ENCODE data around the gene SIGLEC11. TPM values are rescaled to one million over a fixed set of nuclear protein-coding genes. Genes with fewer than 3 reads are reported as not detected.

Gene SIGLEC11
- total and polyA plus RNA-seq, 2 experiments from 2014 or later, result not detected

- Histone ChIP-seq H2AFZ (no peak overlapping the region), H3K79me2 (replicated peaks; ENCODE audit: insufficient read depth) (no peaks in the 10 kb centered on the region), H3K4me3 (no peak overlapping the region), H3K27me3 (ENCODE audit: insufficient read depth) (no peaks in the 10 kb centered on the region), H3K4me1 (ENCODE audit: insufficient read depth) (no peaks in the 10 kb centered on the region), H3F3A (replicated peaks; ENCODE audit: low read depth) (no peaks in the 10 kb centered on the region), H4K20me1 (replicated peaks; ENCODE audit: insufficient read depth) (no peaks in the 10 kb centered on the region), H3K36me3 (ENCODE audit: insufficient read depth) (no peaks in the 10 kb centered on the region), H3K4me2 (no peak overlapping the region), H3K27ac (ENCODE audit: low read depth) (no peak overlapping the region), H3K9me2 (ENCODE audit: insufficient read depth) (no peaks in the 10 kb centered on the region)
- DNase-seq (ENCODE audit: low spot score) (no peak), ATAC-seq (no peak)
- Mint-ChIP-seq H3K4me3 (no peak overlapping the region), H3K27ac (no peak overlapping the region), H3K27me3 (ENCODE audit: insufficient read depth, low read depth, poor library complexity) (peaks cover 3% of the 10 kb centered on the region), H3K4me1 (no peaks in the 10 kb centered on the region), H3K9me3 (no peaks in the 10 kb centered on the region), H3K36me3 (ENCODE audit: low read depth) (peaks cover 5% of the 10 kb centered on the region; the same call in 1 of the 3 replicates)
- TF ChIP-seq, protein P1, sequence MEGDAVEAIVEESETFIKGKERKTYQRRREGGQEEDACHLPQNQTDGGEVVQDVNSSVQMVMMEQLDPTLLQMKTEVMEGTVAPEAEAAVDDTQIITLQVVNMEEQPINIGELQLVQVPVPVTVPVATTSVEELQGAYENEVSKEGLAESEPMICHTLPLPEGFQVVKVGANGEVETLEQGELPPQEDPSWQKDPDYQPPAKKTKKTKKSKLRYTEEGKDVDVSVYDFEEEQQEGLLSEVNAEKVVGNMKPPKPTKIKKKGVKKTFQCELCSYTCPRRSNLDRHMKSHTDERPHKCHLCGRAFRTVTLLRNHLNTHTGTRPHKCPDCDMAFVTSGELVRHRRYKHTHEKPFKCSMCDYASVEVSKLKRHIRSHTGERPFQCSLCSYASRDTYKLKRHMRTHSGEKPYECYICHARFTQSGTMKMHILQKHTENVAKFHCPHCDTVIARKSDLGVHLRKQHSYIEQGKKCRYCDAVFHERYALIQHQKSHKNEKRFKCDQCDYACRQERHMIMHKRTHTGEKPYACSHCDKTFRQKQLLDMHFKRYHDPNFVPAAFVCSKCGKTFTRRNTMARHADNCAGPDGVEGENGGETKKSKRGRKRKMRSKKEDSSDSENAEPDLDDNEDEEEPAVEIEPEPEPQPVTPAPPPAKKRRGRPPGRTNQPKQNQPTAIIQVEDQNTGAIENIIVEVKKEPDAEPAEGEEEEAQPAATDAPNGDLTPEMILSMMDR (conservative IDR thresholded peaks at IDR 0.05; ENCODE audit: low read depth in 2 of 2), result no peak
- TF ChIP-seq EZH2phosphoT487 (IDR thresholded peaks at IDR 0.05; ENCODE audit: unreplicated experiment), result no peak
Measured at GRCh38 chr19:50002386-50002960, 41.5 kb upstream of the SIGLEC11 start.

DNA sequence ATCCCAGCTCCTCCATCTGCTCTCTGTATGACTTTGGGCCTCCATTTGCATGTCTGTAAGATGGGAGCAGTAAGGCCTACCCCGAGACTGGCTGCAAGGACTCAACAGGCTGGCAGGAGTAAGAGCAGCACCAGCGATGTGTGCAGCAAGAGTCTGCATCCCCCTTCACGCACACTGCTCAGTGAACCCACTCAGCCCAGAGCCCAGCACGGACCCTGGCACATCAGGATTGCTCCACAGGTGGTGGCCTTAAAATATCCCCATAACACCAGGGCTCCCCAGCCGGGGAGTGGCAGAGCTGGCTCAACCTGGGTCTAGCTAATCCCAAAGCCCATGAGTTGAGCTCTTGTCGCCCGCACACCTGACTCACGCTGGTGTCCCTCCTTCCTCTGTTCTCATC lies 40.8 kb upstream of the SIGLEC11 start:
- no peaks in the 10 kb centered on the region for H3K27me3 ChIP-seq (ENCODE audit: insufficient read depth)
- H3K4me1 ChIP-seq (ENCODE audit: insufficient read depth), result no peaks in the 10 kb centered on the region
- DNase-seq (ENCODE audit: low spot score), result no peak
- no peaks in the 10 kb centered on the region for H3F3A ChIP-seq (replicated peaks; ENCODE audit: low read depth)
- no peak overlapping the region for H3K4me3 Mint-ChIP-seq
- no peaks in the 10 kb centered on the region for H3K36me3 ChIP-seq (ENCODE audit: insufficient read depth)
- H3K27me3 Mint-ChIP-seq (ENCODE audit: insufficient read depth, low read depth, poor library complexity), result peaks cover 3% of the 10 kb centered on the region
- no peaks in the 10 kb centered on the region for H3K79me2 ChIP-seq (replicated peaks; ENCODE audit: insufficient read depth)
- H3K9me3 Mint-ChIP-seq, result no peaks in the 10 kb centered on the region
- H3K4me2 ChIP-seq, result no peak overlapping the region
- no peaks in the 10 kb centered on the region for H4K20me1 ChIP-seq (replicated peaks; ENCODE audit: insufficient read depth)
- H3K4me3 ChIP-seq, result no peak overlapping the region
- H2AFZ ChIP-seq, result no peak overlapping the region
- ATAC-seq, result no peak
- H3K27ac ChIP-seq (ENCODE audit: low read depth), result no peak overlapping the region
- peaks cover 1% of the 10 kb centered on the region; the same call in 1 of the 3 replicates for H3K36me3 Mint-ChIP-seq (ENCODE audit: low read depth)
- no peak overlapping the region for H3K27ac Mint-ChIP-seq
- H3K4me1 Mint-ChIP-seq, result no peaks in the 10 kb centered on the region
- H3K9me2 ChIP-seq (ENCODE audit: insufficient read depth), result no peaks in the 10 kb centered on the region
- TF ChIP-seq NANOG (IDR thresholded peaks at IDR 0.05; ENCODE audit: borderline replicate concordance), result no peak
- TF ChIP-seq, protein P2, sequence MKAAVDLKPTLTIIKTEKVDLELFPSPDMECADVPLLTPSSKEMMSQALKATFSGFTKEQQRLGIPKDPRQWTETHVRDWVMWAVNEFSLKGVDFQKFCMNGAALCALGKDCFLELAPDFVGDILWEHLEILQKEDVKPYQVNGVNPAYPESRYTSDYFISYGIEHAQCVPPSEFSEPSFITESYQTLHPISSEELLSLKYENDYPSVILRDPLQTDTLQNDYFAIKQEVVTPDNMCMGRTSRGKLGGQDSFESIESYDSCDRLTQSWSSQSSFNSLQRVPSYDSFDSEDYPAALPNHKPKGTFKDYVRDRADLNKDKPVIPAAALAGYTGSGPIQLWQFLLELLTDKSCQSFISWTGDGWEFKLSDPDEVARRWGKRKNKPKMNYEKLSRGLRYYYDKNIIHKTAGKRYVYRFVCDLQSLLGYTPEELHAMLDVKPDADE (IDR thresholded peaks at IDR 0.05), result no peak
- TF ChIP-seq ZNF331 (CRISPR knock-in tag; IDR thresholded peaks at IDR 0.05; ENCODE audit: low read depth), result no peak
- TF ChIP-seq ZNF114 (CRISPR knock-in tag; IDR thresholded peaks at IDR 0.05), result no peak
- TF ChIP-seq REST (IDR thresholded peaks at IDR 0.05; ENCODE audit: unreplicated experiment), result no peak
- TF ChIP-seq POLR2AphosphoS5 (IDR thresholded peaks at IDR 0.05; ENCODE audit: low read depth), result no peak
- TF ChIP-seq CREB1 (CRISPR knock-in tag; IDR thresholded peaks at IDR 0.05; ENCODE audit: low read depth), result no peak
- no peak for TF ChIP-seq STAT1 (IDR thresholded peaks at IDR 0.05; ENCODE audit: unreplicated experiment)
